GM23338 (cell line): ENCODE measurements around the gene AFAP1.

Experiments used
- EZH2 ChIP-seq: fragments of 200-600 bp; sonication (generic); IDR thresholded peaks from one replicate; pipeline ENCODE4 v1.8.0; 2017; ENCODE audit warnings: antibody characterized with exemption, mild to moderate bottlenecking, low read depth; ENCODE audit not compliant: unreplicated experiment
- TF ChIP-seq, protein P1 (sequence below): IDR thresholded peaks from one replicate; pipeline ENCODE4 v1.6.1; 2018; ENCODE audit warnings: antibody characterized with exemption; ENCODE audit not compliant: unreplicated experiment
- TF ChIP-seq, protein P2 (sequence below), 2 experiments: fragments of 200-600 bp in 1 of 2; sonication (generic) in 1 of 2; conservative IDR thresholded peaks; 2 replicates each; pipeline versions ENCODE4 v1.5.1 to v1.6.1; 2016 to 2017; ENCODE audit warnings: antibody characterized with exemption in 2 of 2, low read depth in 2 of 2, mild to moderate bottlenecking in 2 of 2, moderate library complexity in 1 of 2

DNA sequence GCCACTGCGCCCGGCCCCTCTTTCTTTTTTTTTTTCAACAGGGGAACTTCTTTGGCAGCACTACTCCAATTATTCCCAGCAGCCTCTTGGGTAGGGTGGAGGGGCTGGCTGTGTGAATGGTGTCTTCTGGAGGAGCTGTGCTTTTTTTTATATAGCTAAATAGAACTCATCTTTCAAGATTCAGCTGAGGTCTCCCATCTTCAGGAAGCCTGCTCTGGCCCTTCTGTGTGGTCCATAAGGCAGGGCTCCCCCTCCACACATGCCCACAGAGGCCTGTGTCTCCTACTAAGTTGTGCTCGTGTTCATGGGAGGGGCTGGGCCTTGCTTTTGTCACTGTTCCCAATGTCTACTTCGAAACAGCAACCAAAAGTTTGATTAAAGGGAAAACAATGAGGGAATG lies 116.8 kb downstream of the AFAP1 start:
- no peak for TF ChIP-seq EZH2
- TF ChIP-seq, protein P1, sequence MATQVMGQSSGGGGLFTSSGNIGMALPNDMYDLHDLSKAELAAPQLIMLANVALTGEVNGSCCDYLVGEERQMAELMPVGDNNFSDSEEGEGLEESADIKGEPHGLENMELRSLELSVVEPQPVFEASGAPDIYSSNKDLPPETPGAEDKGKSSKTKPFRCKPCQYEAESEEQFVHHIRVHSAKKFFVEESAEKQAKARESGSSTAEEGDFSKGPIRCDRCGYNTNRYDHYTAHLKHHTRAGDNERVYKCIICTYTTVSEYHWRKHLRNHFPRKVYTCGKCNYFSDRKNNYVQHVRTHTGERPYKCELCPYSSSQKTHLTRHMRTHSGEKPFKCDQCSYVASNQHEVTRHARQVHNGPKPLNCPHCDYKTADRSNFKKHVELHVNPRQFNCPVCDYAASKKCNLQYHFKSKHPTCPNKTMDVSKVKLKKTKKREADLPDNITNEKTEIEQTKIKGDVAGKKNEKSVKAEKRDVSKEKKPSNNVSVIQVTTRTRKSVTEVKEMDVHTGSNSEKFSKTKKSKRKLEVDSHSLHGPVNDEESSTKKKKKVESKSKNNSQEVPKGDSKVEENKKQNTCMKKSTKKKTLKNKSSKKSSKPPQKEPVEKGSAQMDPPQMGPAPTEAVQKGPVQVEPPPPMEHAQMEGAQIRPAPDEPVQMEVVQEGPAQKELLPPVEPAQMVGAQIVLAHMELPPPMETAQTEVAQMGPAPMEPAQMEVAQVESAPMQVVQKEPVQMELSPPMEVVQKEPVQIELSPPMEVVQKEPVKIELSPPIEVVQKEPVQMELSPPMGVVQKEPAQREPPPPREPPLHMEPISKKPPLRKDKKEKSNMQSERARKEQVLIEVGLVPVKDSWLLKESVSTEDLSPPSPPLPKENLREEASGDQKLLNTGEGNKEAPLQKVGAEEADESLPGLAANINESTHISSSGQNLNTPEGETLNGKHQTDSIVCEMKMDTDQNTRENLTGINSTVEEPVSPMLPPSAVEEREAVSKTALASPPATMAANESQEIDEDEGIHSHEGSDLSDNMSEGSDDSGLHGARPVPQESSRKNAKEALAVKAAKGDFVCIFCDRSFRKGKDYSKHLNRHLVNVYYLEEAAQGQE: no peak
- TF ChIP-seq, protein P2, sequence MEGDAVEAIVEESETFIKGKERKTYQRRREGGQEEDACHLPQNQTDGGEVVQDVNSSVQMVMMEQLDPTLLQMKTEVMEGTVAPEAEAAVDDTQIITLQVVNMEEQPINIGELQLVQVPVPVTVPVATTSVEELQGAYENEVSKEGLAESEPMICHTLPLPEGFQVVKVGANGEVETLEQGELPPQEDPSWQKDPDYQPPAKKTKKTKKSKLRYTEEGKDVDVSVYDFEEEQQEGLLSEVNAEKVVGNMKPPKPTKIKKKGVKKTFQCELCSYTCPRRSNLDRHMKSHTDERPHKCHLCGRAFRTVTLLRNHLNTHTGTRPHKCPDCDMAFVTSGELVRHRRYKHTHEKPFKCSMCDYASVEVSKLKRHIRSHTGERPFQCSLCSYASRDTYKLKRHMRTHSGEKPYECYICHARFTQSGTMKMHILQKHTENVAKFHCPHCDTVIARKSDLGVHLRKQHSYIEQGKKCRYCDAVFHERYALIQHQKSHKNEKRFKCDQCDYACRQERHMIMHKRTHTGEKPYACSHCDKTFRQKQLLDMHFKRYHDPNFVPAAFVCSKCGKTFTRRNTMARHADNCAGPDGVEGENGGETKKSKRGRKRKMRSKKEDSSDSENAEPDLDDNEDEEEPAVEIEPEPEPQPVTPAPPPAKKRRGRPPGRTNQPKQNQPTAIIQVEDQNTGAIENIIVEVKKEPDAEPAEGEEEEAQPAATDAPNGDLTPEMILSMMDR (conservative IDR thresholded peaks at IDR 0.05; ENCODE audit: low read depth in 2 of 2): no peak
